Keratinocyte (primary cell): ENCODE results near the gene DAB1. TPM values are rescaled to one million over a fixed set of nuclear protein-coding genes. Genes with fewer than 3 reads are reported as not detected.

Source experiments
- DNase-seq: peaks from one replicate; pipeline ENCODE4 v3.0.0-alpha.2; 2011; ENCODE audit warnings: low read depth, missing footprints, low spot score
- FAIRE-seq: peaks from 2 replicates; lab custom pipeline; 2011; peaks lifted over from hg19 to GRCh38; lab: Jason Lieb, UNC
- H2AFZ ChIP-seq: 2 replicates; pipeline ENCODE4 v1.6.0; 2012; ENCODE audit warnings: low read length, control low read depth, inconsistent platforms; ENCODE audit not compliant: control insufficient read depth
- H3K27ac ChIP-seq: 2 replicates; pipeline ENCODE4 v1.5.1; 2011; ENCODE audit warnings: low read length; ENCODE audit not compliant: control insufficient read depth, insufficient read depth
- H3K27me3 ChIP-seq: 3 replicates; pipeline ENCODE4 v1.6.0; 2011; ENCODE audit warnings: low read length; ENCODE audit not compliant: control insufficient read depth, insufficient read depth; ENCODE audit errors: extremely low read depth
- H3K36me3 ChIP-seq, 2 experiments: 2 replicates in 1 of 2; 3 replicates in 1 of 2; pipeline ENCODE4 v1.5.1; 2011; ENCODE audit warnings: low read length in 2 of 2, mild to moderate bottlenecking in 1 of 2; ENCODE audit not compliant: control insufficient read depth in 2 of 2, insufficient read depth in 2 of 2; ENCODE audit errors: extremely low read depth in 1 of 2
- H3K4me1 ChIP-seq: 3 replicates; pipeline ENCODE4 v1.5.1; 2011; ENCODE audit warnings: low read length; ENCODE audit not compliant: control insufficient read depth, insufficient read depth; ENCODE audit errors: extremely low read depth
- H3K4me2 ChIP-seq: 3 replicates; pipeline ENCODE4 v1.6.0; 2011; ENCODE audit warnings: low read depth, low read length; ENCODE audit not compliant: control insufficient read depth, insufficient read depth; ENCODE audit errors: extremely low read depth
- H3K4me3 ChIP-seq, 3 experiments: fragments of 200-600 bp in 1 of 3; sonication (generic) in 1 of 3; 2 replicates in 2 of 3; 3 replicates in 1 of 3; pipeline ENCODE4 v1.5.1; 2011 to 2016; ENCODE audit warnings: low read length in 3 of 3, mild to moderate bottlenecking in 3 of 3, control low read depth in 2 of 3, inconsistent platforms in 1 of 3, low read depth in 1 of 3, mixed read lengths in 1 of 3, mixed run types in 1 of 3, moderate library complexity in 1 of 3; ENCODE audit not compliant: control insufficient read depth in 2 of 3, insufficient read depth in 2 of 3; ENCODE audit errors: extremely low read depth in 1 of 3
- H3K79me2 ChIP-seq: 2 replicates; pipeline ENCODE4 v1.6.0; 2012; ENCODE audit warnings: low read length; ENCODE audit not compliant: control insufficient read depth, insufficient read depth
- H3K9ac ChIP-seq: 3 replicates; pipeline ENCODE4 v1.6.0; 2011; ENCODE audit warnings: low read length; ENCODE audit not compliant: control insufficient read depth, insufficient read depth; ENCODE audit errors: extremely low read depth
- H3K9me1 ChIP-seq: 3 replicates; pipeline ENCODE4 v1.6.0; 2011; ENCODE audit warnings: low read length; ENCODE audit not compliant: control insufficient read depth, insufficient read depth; ENCODE audit errors: extremely low read depth
- H3K9me3 ChIP-seq: 2 replicates; pipeline ENCODE4 v1.5.1; 2012; ENCODE audit warnings: low read depth, low read length; ENCODE audit not compliant: control insufficient read depth
- H4K20me1 ChIP-seq: 3 replicates; pipeline ENCODE4 v1.6.0; 2011; ENCODE audit warnings: low read length; ENCODE audit not compliant: control insufficient read depth, insufficient read depth; ENCODE audit errors: extremely low read depth
- EZH2 ChIP-seq: IDR thresholded peaks from one replicate; pipeline ENCODE4 v1.6.1; 2012; ENCODE audit warnings: inconsistent platforms, mild to moderate bottlenecking, low read length, moderate library complexity
- dilution Hi-C: fragments of 300-500 bp; cut with MboI; formaldehyde crosslinking; loops from one replicate; pipeline ENCODE4 v1.7.0; 2020; ENCODE audit warnings: low sequenced_read_pairs; ENCODE audit not compliant: extremely low pct_ligation_motif_present
- polyA plus RNA-seq, 5 experiments: library from polyadenylated mRNA; depleted of rRNA in 3 of 5; stranded (reverse) in 3 of 5; stranded (forward) in 1 of 5; unstranded in 1 of 5; fragments of >200 nt; gene quantifications; 1 replicate in 1 of 5; 2 replicates in 3 of 5; 3 replicates in 1 of 5; pipeline versions ENCODE4 v1.2.1 to v1.2.3, GENCODE V29; 2011 to 2012; ENCODE audit warnings: missing spikeins in 2 of 5, low read depth in 1 of 5, low replicate concordance in 1 of 5
- TF ChIP-seq, protein P1 (sequence below), 3 experiments: IDR thresholded peaks in 1 of 3; conservative IDR thresholded peaks in 1 of 3; optimal IDR thresholded peaks in 1 of 3; 2 replicates in 2 of 3; 3 replicates in 1 of 3; pipeline versions ENCODE3 to v1.5.1; 2011; ENCODE audit warnings: low read length in 3 of 3, mild to moderate bottlenecking in 3 of 3, moderate library complexity in 2 of 3, control low read depth in 1 of 3, inconsistent platforms in 1 of 3; ENCODE audit not compliant: insufficient read depth in 2 of 3; ENCODE audit errors: extremely low read depth in 1 of 3

The DAB1 gene
- polyA plus RNA-seq, 1 donor (not counting 4 experiments of a cell fraction or from before 2014, with no cell fraction given), result 0.01 TPM

DNA sequence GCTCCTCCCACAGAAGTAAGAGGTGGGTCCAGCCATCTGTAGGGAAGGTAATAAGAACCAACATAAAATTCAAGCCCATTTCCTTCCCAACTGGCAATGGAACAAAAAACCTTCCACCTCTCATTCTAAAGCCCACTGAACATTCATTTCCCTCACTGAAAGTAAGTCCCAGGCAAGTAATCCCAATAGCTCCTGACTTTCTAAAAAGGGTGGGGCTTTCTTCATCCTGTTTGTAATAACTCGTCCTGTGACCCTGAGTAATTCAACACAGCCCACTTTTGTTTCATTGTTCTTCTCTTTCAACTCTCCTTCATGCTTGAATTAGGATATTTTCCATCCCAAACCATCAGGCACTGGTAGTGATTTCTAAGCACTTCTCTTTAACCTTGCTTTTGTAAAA lies 74.9 kb downstream of the DAB1 start:
- no peak overlapping the region for H3K9ac ChIP-seq
- H3K4me1 ChIP-seq, result no peaks in the 10 kb centered on the region
- H3K4me2 ChIP-seq, result no peak overlapping the region
- no peaks in the 10 kb centered on the region for H3K9me1 ChIP-seq
- no peaks in the 10 kb centered on the region for H3K27me3 ChIP-seq
- H4K20me1 ChIP-seq, result no peaks in the 10 kb centered on the region
- H3K9me3 ChIP-seq, result no peaks in the 10 kb centered on the region
- no peak for FAIRE-seq
- no peaks in the 10 kb centered on the region for H3K79me2 ChIP-seq
- no peak overlapping the region for H3K4me3 ChIP-seq
- H3K36me3 ChIP-seq, result no peaks in the 10 kb centered on the region
- no peak overlapping the region for H2AFZ ChIP-seq
- TF ChIP-seq, protein P1, sequence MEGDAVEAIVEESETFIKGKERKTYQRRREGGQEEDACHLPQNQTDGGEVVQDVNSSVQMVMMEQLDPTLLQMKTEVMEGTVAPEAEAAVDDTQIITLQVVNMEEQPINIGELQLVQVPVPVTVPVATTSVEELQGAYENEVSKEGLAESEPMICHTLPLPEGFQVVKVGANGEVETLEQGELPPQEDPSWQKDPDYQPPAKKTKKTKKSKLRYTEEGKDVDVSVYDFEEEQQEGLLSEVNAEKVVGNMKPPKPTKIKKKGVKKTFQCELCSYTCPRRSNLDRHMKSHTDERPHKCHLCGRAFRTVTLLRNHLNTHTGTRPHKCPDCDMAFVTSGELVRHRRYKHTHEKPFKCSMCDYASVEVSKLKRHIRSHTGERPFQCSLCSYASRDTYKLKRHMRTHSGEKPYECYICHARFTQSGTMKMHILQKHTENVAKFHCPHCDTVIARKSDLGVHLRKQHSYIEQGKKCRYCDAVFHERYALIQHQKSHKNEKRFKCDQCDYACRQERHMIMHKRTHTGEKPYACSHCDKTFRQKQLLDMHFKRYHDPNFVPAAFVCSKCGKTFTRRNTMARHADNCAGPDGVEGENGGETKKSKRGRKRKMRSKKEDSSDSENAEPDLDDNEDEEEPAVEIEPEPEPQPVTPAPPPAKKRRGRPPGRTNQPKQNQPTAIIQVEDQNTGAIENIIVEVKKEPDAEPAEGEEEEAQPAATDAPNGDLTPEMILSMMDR (optimal IDR thresholded peaks at IDR 0.05 in 1 of 3, IDR thresholded peaks at IDR 0.05 in 1 of 3, conservative IDR thresholded peaks at IDR 0.05 in 1 of 3; ENCODE audit: extremely low read depth in 1 of 3, insufficient read depth in 2 of 3, low read length in 3 of 3), result no peak
- DNase-seq, result no peak
- dilution Hi-C loops, result no loop called here
- no peak overlapping the region for H3K27ac ChIP-seq

GRCh38 chr1:57345916-57346315 lies 77.9 kb downstream of the DAB1 start:
- dilution Hi-C loops, result no loop called here
- no peak for TF ChIP-seq EZH2
- TF ChIP-seq, protein P1 (optimal IDR thresholded peaks at IDR 0.05 in 1 of 3, IDR thresholded peaks at IDR 0.05 in 1 of 3, conservative IDR thresholded peaks at IDR 0.05 in 1 of 3; ENCODE audit: extremely low read depth in 1 of 3, insufficient read depth in 2 of 3, low read length in 3 of 3), result no peak
- Histone ChIP-seq H3K9ac (no peak overlapping the region), H3K9me1 (no peaks in the 10 kb centered on the region), H4K20me1 (no peaks in the 10 kb centered on the region), H3K36me3 (no peaks in the 10 kb centered on the region), H2AFZ (no peak overlapping the region), H3K4me1 (no peaks in the 10 kb centered on the region), H3K27ac (no peak overlapping the region), H3K79me2 (no peaks in the 10 kb centered on the region), H3K9me3 (no peaks in the 10 kb centered on the region), H3K4me3 (no peak overlapping the region), H3K27me3 (no peaks in the 10 kb centered on the region), H3K4me2 (no peak overlapping the region)
- FAIRE-seq (no peak), DNase-seq (no peak)
